ENCODE measurements around the gene POLQ.
"Not testable (repeated sequence)": the region's sequence is repeated elsewhere in the genome, so short reads cannot be mapped to it uniquely, and the experiment has no call there.

Gene POLQ

GRCh38 chr3:121505256-121505655 is 40.5 kb downstream of the POLQ start:
- no peak for DNase-seq

- DNase-seq = no peak
Measured at GRCh38 chr3:121504618-121505017, 41.2 kb downstream of the POLQ start.

GRCh38 chr3:121496786-121497185 is 49.0 kb downstream of the POLQ start:
- DNase-seq = no peak

GRCh38 chr3:121493431-121493830 is 52.4 kb downstream of the POLQ start:
- peak; percentile 6 for DNase-seq

GRCh38 chr3:121491683-121492320 is 54.0 kb downstream of the POLQ start:
- no peak for DNase-seq

- no peak for DNase-seq
Measured at GRCh38 chr3:121490161-121490560, 55.6 kb downstream of the POLQ start.

- no peak for DNase-seq
Measured at GRCh38 chr3:121488628-121489027, 57.2 kb downstream of the POLQ start.

GRCh38 chr3:121483290-121483689 is 62.5 kb downstream of the POLQ start:
- DNase-seq = no peak

- DNase-seq = no peak
Measured at GRCh38 chr3:121482660-121483059, 63.1 kb downstream of the POLQ start.

- no peak for DNase-seq
Measured at GRCh38 chr3:121481106-121481880, 64.5 kb downstream of the POLQ start.

GRCh38 chr3:121477589-121477988 is 68.2 kb downstream of the POLQ start:
- no peak for DNase-seq

- DNase-seq = no peak
Measured at GRCh38 chr3:121473001-121473400, 72.8 kb downstream of the POLQ start.

- no peak for DNase-seq
Measured at GRCh38 chr3:121467085-121467484, 78.7 kb downstream of the POLQ start.

GRCh38 chr3:121463745-121464144 is 82.0 kb downstream of the POLQ start:
- no peak for DNase-seq

- no peak for DNase-seq
Measured at GRCh38 chr3:121462565-121462964, 83.2 kb downstream of the POLQ start.

GRCh38 chr3:121451752-121452151 is 94.0 kb downstream of the POLQ start:
- DNase-seq = not testable (repeated sequence)

GRCh38 chr3:121443456-121443855 is 102.3 kb downstream of the POLQ start:
- no peak for DNase-seq

- no peak for DNase-seq
Measured at GRCh38 chr3:121436641-121437040, 109.1 kb downstream of the POLQ start.

GRCh38 chr3:121436074-121436473 is 109.7 kb downstream of the POLQ start:
- peak; percentile 40 for DNase-seq

- DNase-seq = peak; percentile 61
Measured at GRCh38 chr3:121431726-121432517, 113.9 kb downstream of the POLQ start.

GRCh38 chr3:121430664-121431215 is 115.0 kb downstream of the POLQ start:
- no peak for DNase-seq

GRCh38 chr3:121424549-121424948 is 121.2 kb downstream of the POLQ start:
- no peak for DNase-seq

- DNase-seq = no peak
Measured at GRCh38 chr3:121418182-121418581, 127.6 kb downstream of the POLQ start.

Data from DMS53 (cell line).